OCI-LY3 (cell line): ENCODE measurements around the gene ORAI3.

Experiments used
- H2AFZ ChIP-seq: fragments of 200-600, 300-600 bp; shearing (Covaris generic); 2 replicates; pipeline ENCODE4 v1.6.0; 2014; ENCODE audit warnings: antibody characterized with exemption, low read depth, low read length
- H3K27ac ChIP-seq: fragments of 200-600, 300-600 bp; sonication (generic); 2 replicates; pipeline ENCODE4 v1.5.1; 2014; ENCODE audit warnings: mild to moderate bottlenecking, low read length, moderate library complexity, mixed read lengths
- H3K27me3 ChIP-seq: fragments of 200-600, 300-600 bp; sonication (generic); 2 replicates; pipeline ENCODE4 v1.6.1; 2014; ENCODE audit warnings: low read depth, low read length, mixed read lengths
- H3K36me3 ChIP-seq: fragments of 200-600, 300-600 bp; sonication (generic); replicated peaks from 2 replicates; pipeline ENCODE3; 2014; ENCODE audit warnings: low read depth, low read length, mixed read lengths
- H3K4me1 ChIP-seq: fragments of 300-600, 200-600 bp; sonication (generic); 2 replicates; pipeline ENCODE4 v1.6.1; 2014; ENCODE audit warnings: low read length, mixed read lengths
- H3K4me2 ChIP-seq: fragments of 200-600, 300-600 bp; sonication (generic); 2 replicates; pipeline ENCODE4 v1.6.1; 2014; ENCODE audit warnings: low read length, mixed read lengths
- H3K4me3 ChIP-seq: fragments of 300-600, 200-600 bp; sonication (generic); 2 replicates; pipeline ENCODE4 v1.5.1; 2014; ENCODE audit warnings: antibody characterized with exemption, mild to moderate bottlenecking, low read length, moderate library complexity
- H3K79me2 ChIP-seq: fragments of 300-600, 200-600 bp; shearing (Covaris generic); 2 replicates; pipeline ENCODE4 v1.6.1; 2014; ENCODE audit warnings: mild to moderate bottlenecking, low read length, mixed read lengths
- H3K9ac ChIP-seq: fragments of 300-600, 200-600 bp; shearing (Covaris generic); 2 replicates; pipeline ENCODE4 v1.6.0; 2014; ENCODE audit warnings: mild to moderate bottlenecking, low read length, moderate library complexity
- H3K9me3 ChIP-seq: fragments of 200-600, 300-600 bp; shearing (Covaris generic); 2 replicates; pipeline ENCODE4 v1.6.1; 2014; ENCODE audit warnings: low read length, mixed read lengths; ENCODE audit not compliant: insufficient read depth
- H4K20me1 ChIP-seq: fragments of 200-600, 300-600 bp; sonication (generic); 2 replicates; pipeline ENCODE4 v1.6.1; 2016; ENCODE audit warnings: low read length, mixed read lengths; ENCODE audit not compliant: insufficient read depth
- CTCF ChIP-seq: fragments of 200-600, 300-600 bp; sonication (generic); IDR thresholded peaks from 2 replicates; pipeline ENCODE4 v1.5.1; 2014; ENCODE audit warnings: antibody characterized with exemption, low read length, low read depth
- EZH2phosphoT487 ChIP-seq: fragments of 200-600 bp; shearing (Covaris generic); IDR thresholded peaks from 2 replicates; pipeline ENCODE4 v1.6.1; 2018; ENCODE audit warnings: antibody characterized with exemption, mixed run types, low read depth

ORAI3 gene

DNA sequence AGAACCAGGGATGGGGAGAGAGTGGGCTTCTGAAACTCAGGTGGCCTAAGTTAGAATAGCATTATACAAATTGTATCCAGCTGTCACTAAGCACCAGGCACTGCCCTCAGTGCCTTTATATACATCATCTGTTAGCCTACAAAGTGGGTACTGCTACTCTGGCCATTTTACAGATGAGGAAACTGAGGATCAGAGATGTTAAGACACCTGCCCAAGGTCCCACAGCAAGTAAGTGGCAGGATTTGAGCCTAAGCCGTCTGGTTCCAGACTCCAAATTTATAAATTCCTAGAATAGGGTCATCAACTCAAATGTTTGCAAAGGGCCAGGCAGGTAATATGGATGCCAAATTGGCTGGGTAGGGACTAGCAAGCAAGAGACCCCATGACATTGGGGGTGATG, 2.3 kb downstream of the ORAI3 start:
- Histone ChIP-seq H4K20me1 (peaks cover 8% of the 10 kb centered on the region; the same call in 1 of the 2 replicates), H3K27ac (no peak overlapping the region), H3K9ac (no peak overlapping the region)

DNA sequence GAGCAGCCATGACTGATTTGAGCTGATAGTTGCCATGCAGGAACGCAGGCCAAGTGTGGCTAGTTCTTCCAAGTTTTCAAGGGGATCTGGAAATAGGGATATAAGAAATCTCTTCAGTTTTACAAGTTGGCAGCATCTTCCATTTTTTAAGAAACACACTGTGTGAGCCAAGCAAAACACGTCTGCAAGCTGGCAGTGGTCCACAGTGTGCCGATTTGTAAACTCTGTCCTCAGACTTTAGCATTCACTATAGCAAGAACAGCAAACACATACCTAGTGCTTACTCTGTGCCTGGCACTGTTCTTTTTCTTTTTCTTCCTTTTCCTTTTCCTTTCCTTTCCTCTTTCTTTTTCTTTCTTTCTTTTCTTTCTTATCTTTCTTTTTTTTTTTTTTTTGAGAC, 2.9 kb downstream of the ORAI3 start:
- Histone ChIP-seq H3K27me3 (no peaks in the 10 kb centered on the region), H3K4me3 (no peak overlapping the region), H4K20me1 (peaks cover 8% of the 10 kb centered on the region; the same call in 1 of the 2 replicates), H3K27ac (no peak overlapping the region), H3K4me1 (peaks cover 18% of the 10 kb centered on the region), H3K9ac (no peak overlapping the region), H2AFZ (no peak overlapping the region), H3K79me2 (peaks cover 29% of the 10 kb centered on the region), H3K36me3 (peaks cover 4% of the 10 kb centered on the region), H3K9me3 (no peaks in the 10 kb centered on the region), H3K4me2 (no peak overlapping the region)
- no peak for TF ChIP-seq CTCF
- no peak for TF ChIP-seq EZH2phosphoT487

More for the DNA sequence above, 2.3 kb downstream of the ORAI3 start:
- Histone ChIP-seq H3K4me2 (no peak overlapping the region), H3K79me2 (peaks cover 24% of the 10 kb centered on the region), H3K4me1 (peaks cover 13% of the 10 kb centered on the region), H3K9me3 (no peaks in the 10 kb centered on the region), H2AFZ (no peak overlapping the region), H3K36me3 (peaks cover 4% of the 10 kb centered on the region), H3K4me3 (no peak overlapping the region), H3K27me3 (no peaks in the 10 kb centered on the region)
- TF ChIP-seq EZH2phosphoT487 (no peak), CTCF (no peak)

DNA sequence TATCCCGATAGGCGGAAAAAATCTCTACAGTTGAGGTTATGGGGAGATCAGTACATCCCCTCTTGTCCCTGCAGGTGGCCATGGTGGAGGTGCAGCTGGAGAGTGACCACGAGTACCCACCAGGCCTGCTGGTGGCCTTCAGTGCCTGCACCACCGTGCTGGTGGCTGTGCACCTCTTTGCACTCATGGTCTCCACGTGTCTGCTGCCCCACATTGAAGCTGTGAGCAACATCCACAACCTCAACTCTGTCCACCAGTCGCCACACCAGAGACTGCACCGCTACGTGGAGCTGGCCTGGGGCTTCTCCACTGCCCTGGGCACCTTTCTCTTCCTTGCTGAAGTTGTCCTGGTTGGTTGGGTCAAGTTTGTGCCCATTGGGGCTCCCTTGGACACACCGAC, 4.2 kb downstream of the ORAI3 start:
- no peak overlapping the region for H3K4me2 ChIP-seq
- no peak overlapping the region for H3K9ac ChIP-seq
- H3K79me2 ChIP-seq: peaks cover 30% of the 10 kb centered on the region
- H3K27ac ChIP-seq: no peak overlapping the region
- no peaks in the 10 kb centered on the region for H3K9me3 ChIP-seq
- no peak overlapping the region for H3K4me3 ChIP-seq
- peaks cover 8% of the 10 kb centered on the region; the same call in 1 of the 2 replicates for H4K20me1 ChIP-seq
- TF ChIP-seq EZH2phosphoT487 (no peak), CTCF (no peak)
- no peak overlapping the region for H2AFZ ChIP-seq
- peaks cover 4% of the 10 kb centered on the region for H3K36me3 ChIP-seq
- H3K27me3 ChIP-seq: no peaks in the 10 kb centered on the region
- H3K4me1 ChIP-seq: peaks cover 18% of the 10 kb centered on the region

- no peak for TF ChIP-seq EZH2phosphoT487
- peak; percentile 73 for TF ChIP-seq CTCF
- no peak overlapping the region for H3K4me2 ChIP-seq
- H3K79me2 ChIP-seq: peaks cover 34% of the 10 kb centered on the region
- no peak overlapping the region for H3K9ac ChIP-seq
- H3K27ac ChIP-seq: no peak overlapping the region
- no peak overlapping the region for H2AFZ ChIP-seq
- peaks cover 4% of the 10 kb centered on the region for H3K36me3 ChIP-seq
- peaks cover 20% of the 10 kb centered on the region for H3K4me1 ChIP-seq
- peaks cover 10% of the 10 kb centered on the region for H4K20me1 ChIP-seq
- no peaks in the 10 kb centered on the region for H3K27me3 ChIP-seq
- no peak overlapping the region for H3K4me3 ChIP-seq
- no peaks in the 10 kb centered on the region for H3K9me3 ChIP-seq
Measured at GRCh38 chr16:30953511-30954124, 4.8 kb downstream of the ORAI3 start.
